DMS79 (cell line): ENCODE measurements around the gene IGBP1.
A peak's percentile ranks its signal among the peaks of the same experiment; 100 is the strongest.
"Not testable (repeated sequence)": the region's sequence is repeated elsewhere in the genome, so short reads cannot be mapped to it uniquely, and the experiment has no call there.

Experiments
- DNase-seq: peaks from one replicate; lab custom pipeline; 2025; lab: John Stamatoyannopoulos, UW

IGBP1 gene

GRCh38 chrX:70133303-70134115 lies at the start of gene IGBP1:
Gene IGBP1, plus strand, starts transcription at chrX:70133447. Its CDS starts 501 bp downstream, at chrX:70133948.
- peak; percentile 76 for DNase-seq

GRCh38 chrX:70084592-70085240 lies 48.5 kb upstream of the IGBP1 start:
- DNase-seq: no peak

GRCh38 chrX:70087857-70088630 lies 45.2 kb upstream of the IGBP1 start:
- DNase-seq: no peak

GRCh38 chrX:70088751-70089150 lies 44.5 kb upstream of the IGBP1 start:
- no peak for DNase-seq

DNA sequence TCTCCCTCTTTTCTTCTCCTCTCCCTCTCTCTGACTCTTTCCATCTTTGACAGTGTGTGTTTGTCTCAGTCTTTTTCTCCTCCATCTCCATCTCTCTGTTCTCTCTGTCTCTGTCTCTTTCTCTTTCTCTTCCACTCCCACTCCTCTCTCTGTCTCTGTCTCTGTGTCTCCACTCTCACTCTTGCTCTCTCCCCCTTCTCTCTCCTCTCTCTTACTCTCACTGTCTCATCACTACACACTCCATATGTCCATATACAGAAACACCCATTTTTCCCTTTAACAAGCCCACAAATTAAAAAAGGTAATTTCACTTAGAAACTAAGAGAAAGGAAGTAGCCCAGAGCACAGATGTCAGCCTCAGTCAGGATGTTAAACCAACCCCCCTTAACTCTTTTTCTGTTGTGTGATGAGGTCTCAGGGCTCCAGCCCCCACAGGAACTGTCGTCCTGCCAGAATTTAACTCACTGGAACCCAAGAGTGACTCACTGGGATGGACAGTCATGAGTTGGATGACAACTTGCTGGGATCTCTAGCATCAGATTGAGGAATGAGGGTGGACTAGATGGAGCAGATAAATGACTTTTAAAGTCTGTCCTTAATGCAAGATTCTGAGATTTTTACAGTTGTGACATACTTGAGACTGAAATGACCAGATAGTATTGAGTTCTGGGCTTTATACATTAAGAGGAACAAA lies 43.5 kb upstream of the IGBP1 start:
- DNase-seq: no peak

DNA sequence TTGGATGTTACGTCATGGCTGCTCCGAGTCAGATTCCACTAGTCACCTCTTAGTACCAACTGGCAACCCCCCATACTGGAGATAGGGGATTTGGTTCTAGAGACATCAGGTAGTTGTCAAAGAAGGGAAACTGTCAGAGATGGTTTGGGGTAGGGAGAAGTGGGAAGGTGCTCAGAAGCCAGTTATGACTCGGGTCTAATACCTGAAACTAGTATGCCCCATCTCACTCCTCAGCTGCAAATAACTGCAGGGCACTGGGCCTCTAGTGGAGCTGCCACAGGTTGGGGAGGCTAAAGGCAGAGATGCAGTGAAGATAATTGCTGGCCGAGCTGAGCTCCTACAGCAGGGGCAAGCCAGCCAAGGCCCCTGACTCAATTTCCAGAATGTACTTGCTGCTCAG lies 41.0 kb upstream of the IGBP1 start:
- DNase-seq: no peak

- DNase-seq: no peak
These were observed 37.2 kb upstream of the IGBP1 start for GRCh38 chrX:70096052-70096451.

DNA sequence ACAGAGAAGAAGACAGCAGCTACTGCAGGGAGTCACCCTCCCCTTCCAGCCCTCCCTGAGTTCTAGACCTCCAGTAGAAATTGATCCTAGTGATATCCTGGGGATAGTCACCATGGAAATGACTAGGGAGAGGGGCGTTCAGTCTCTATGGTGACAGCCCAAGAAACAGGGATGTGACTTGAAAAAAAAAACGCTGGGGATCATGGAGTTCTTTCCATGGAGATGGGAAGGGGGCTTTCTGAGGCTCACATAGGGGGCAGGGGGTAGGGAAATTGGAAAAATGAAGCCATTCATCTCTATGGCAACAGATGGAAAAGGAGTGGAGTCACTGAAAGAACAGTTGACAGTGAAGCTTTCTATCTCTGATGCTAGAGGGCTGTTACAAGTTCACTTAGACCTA lies 28.0 kb upstream of the IGBP1 start:
- DNase-seq: no peak

GRCh38 chrX:70111436-70112026 lies 21.7 kb upstream of the IGBP1 start:
- DNase-seq: not testable (repeated sequence)

- no peak for DNase-seq
These were observed 15.5 kb upstream of the IGBP1 start for GRCh38 chrX:70117738-70118137.

DNA sequence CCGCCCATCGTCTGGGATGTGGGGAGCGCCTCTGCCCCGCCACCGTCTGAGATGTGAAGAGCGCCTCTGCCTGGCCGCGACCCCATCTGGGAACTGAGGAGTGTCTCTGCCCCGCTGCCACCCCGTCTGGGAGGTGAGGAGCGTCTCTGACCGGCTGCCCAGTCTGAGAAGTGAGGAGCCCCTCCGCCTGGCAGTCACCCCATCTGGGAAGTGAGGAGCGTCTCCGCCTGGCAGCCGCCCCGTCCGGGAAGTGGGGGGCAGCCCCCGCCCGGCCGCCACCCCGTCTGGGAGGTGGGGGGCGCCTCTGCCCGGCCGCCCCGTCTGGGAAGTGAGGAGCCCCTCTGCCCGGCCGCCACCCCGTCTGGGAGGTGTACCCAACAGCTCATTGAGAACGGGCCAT lies 10.2 kb upstream of the IGBP1 start:
- DNase-seq: not testable (repeated sequence)

- DNase-seq: no peak
These were observed 8.6 kb upstream of the IGBP1 start for GRCh38 chrX:70124678-70125077.

DNA sequence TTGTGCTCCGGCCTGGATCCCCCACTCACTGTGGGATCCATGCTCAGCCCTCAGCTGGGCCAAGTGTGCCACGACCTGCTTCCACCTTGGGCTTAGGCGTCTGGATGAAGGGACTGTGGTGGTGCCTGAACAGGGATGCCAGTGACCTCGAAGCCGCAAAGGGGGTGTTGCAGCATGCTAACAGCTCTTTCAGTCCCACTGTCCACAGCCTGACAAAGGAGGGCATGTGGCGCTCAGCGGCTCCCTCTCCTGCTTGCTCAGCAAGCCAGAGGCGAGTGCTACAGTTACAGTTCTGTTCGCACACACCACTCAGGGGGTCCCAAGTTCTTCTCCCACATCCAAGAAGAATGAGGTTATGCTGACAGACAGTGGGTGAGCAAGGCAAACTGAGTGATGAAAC lies 5.2 kb upstream of the IGBP1 start:
- DNase-seq: no peak

GRCh38 chrX:70129816-70130215 lies 3.4 kb upstream of the IGBP1 start:
- no peak for DNase-seq

- no peak for DNase-seq
These were observed 1.0 kb upstream of the IGBP1 start for GRCh38 chrX:70132224-70132623.

DNA sequence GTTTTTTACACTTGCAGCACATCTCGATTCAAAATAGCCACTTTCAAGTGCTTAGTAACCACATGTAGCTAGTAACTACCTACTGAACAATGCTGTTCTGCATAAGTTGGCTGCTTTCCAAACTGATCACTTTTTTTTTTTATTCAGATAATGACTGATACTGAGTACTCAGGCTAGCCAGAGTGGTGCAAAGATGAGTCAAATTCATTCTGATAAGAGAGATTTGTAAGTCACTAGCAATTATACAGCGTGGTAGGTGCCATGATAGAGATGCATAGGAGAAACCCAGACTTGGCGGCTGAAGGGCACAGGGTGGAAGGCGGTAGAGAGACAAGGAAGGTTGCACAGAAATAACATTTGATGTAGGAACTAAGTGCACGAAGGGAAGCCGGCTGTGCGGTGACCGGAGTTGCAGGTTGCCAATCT lies 357 bp upstream of the IGBP1 start:
- DNase-seq: no peak

- peak; percentile 54 for DNase-seq
These were observed 850 bp downstream of the IGBP1 start for GRCh38 chrX:70134116-70134477.

GRCh38 chrX:70138622-70139021 lies 5.4 kb downstream of the IGBP1 start:
- no peak for DNase-seq

DNA sequence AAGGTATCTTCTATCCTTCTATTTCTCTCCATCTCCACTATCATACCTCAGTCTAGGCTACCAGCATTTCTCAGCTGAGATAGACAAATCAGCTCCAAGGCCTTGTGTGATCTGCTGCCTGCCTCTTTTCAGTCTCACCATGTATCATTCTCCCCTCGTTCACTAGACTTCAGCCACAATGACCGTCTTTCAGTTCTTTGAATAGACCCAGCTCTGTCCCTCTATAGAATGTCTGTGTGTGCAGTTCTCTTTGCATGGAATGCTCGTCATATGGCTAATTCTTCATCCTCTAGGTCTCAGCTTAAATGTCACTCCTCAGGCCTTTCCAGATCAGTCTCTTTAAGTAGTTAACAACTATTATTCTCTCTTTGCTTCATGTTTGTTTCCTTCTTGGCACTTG lies 6.5 kb downstream of the IGBP1 start:
- DNase-seq: no peak

DNA sequence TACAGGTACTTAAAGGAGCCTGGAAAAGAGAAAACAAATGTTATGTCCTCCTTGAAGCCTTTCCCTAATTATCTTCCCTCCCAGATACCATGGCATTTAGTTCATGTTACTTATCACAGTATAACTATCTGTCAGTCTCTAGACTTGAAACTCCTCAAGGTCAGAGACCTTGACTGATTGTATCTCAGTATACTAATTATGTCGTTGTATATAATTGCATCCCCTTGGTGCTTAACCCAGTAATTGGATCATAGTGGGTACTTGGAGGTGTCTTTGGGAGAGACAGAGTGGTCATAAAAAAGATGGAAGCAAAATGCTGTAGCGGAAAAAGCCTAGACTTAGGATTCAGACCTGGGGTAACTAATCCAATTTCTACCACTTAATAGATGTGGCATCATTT lies 8.1 kb downstream of the IGBP1 start:
- DNase-seq: no peak

- DNase-seq: no peak
These were observed 33.6 kb downstream of the IGBP1 start for GRCh38 chrX:70166601-70167590.
